ENCODE measurements around the gene MID2.

DNA sequence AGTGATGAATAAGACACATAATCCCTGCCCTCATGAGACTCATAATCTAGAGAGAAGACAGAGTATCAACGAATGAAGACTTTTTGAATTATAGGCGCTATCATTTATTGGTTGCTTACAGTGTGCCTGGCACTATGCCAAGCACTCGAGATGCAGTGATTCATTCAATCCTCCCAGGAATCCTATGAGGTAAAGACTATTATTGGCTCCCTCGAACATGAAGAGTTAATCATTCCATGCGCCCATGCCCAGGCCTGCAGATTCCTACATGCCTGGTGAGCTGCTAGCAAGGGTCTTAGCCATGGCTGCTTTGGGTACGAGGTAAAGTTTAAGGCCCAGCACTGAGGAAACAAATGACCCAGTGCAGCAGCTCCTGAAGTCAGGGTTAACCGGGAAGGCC lies 109.5 kb downstream of the MID2 start:
- TF ChIP-seq, protein P1, sequence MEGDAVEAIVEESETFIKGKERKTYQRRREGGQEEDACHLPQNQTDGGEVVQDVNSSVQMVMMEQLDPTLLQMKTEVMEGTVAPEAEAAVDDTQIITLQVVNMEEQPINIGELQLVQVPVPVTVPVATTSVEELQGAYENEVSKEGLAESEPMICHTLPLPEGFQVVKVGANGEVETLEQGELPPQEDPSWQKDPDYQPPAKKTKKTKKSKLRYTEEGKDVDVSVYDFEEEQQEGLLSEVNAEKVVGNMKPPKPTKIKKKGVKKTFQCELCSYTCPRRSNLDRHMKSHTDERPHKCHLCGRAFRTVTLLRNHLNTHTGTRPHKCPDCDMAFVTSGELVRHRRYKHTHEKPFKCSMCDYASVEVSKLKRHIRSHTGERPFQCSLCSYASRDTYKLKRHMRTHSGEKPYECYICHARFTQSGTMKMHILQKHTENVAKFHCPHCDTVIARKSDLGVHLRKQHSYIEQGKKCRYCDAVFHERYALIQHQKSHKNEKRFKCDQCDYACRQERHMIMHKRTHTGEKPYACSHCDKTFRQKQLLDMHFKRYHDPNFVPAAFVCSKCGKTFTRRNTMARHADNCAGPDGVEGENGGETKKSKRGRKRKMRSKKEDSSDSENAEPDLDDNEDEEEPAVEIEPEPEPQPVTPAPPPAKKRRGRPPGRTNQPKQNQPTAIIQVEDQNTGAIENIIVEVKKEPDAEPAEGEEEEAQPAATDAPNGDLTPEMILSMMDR (conservative IDR thresholded peaks at IDR 0.05 in 1 of 2, IDR thresholded peaks at IDR 0.05 in 1 of 2; ENCODE audit: low read depth in 1 of 2, low read length in 2 of 2), result no peak
- no peak for TF ChIP-seq EZH2 (IDR thresholded peaks at IDR 0.05; ENCODE audit: low read length, missing control alignments)

All from fibroblast of lung (primary cell).